NCI-H1417 (cell line): ENCODE measurements around the gene TLR2.
"Not testable (repeated sequence)": the region's sequence is repeated elsewhere in the genome, so short reads cannot be mapped to it uniquely, and the experiment has no call there.

Source experiments
- DNase-seq, 3 experiments: peaks; one replicate each; lab custom pipeline; 2025; lab: John Stamatoyannopoulos, UW

Gene TLR2

DNA sequence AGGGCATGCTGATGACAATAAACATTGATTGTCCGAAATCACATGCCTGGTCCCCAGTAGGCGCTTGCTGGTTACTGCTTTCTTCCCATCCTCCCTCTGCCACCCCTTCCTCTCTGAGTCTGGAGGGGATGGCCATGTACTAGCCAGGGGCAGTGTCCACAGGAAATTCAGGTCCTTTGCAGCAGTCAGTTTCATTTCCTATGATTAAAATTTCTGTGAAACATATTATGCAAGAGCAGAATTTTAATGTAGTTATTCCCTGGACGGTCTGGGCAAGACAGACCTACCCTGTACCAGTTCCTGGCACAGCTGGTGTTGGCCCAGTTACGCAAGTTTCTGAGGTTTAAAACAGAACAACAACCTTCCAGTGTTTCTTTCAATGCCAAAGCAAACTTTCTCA lies 28.2 kb upstream of the TLR2 start:
- no peak for DNase-seq

DNA sequence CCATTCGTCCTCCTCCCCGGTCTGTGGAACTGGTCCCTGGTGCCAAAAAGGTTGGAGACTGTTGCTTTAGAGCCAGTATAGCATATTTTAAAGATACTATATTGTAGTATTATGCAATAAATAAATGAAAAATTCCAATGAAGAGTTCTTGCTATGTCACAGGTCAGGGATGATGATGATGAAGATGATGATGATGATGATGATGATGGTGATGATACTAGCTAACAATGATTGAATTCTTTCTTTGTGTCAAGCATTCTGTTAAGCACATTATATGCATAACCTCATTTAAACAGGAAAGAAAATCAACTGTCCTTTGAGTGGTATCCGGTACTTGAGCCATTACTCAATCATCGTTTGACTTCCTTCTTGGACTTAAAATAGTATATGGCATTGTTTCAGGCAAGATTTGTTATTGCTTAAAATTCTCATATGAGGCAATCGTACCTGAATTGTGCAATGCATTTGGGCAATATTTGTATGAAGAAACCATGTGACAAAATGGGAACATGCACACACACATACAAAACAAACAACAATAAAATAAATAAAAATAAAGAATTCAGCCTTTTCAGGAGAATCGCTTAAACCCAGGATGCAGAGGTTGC lies 22.8 kb upstream of the TLR2 start:
- no peak for DNase-seq

- DNase-seq: no peak
Observed at GRCh38 chr4:153661908-153662307, 22.2 kb upstream of the TLR2 start.

DNA sequence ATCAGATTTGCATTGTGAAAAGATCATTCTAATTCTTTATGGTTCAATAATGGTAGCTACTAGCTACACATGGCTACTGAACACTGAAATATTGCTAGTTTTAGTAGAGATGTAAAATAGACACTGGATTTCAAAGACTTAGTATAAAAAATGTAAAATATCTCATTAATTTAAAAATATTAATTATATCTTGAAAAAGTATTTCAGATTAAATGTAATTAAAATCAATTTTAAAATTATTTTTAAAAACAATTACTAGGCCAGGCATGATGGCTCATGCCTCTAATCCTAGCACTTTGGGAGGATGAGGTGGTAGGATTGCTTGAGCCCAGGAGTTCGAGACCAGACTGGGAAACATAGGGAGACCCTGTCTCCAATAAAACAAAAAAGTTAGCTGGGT lies 20.4 kb upstream of the TLR2 start:
- DNase-seq: no peak

GRCh38 chr4:153666505-153666904 lies 17.6 kb upstream of the TLR2 start:
- DNase-seq: not testable (repeated sequence)

DNA sequence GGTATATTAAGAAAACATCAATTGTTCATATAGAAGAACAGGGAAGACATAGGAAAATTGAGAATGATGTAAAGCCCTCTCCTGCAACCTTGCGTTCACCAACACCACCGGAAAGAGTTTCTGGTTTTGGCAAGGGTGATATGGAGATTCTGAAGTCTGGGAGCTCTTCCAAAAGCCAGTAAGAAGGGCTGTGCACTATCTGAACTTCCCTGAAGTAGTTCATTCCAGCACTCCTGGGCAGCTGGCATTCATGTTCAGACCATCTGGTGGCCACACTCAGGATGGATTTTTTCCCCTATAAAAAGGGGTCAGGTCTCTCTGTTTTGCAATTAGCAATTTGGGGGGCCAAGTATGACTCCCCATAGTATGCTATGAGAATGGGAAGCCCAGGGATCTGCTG lies 15.4 kb upstream of the TLR2 start:
- no peak for DNase-seq

GRCh38 chr4:153669838-153670237 lies 14.2 kb upstream of the TLR2 start:
- no peak for DNase-seq

DNA sequence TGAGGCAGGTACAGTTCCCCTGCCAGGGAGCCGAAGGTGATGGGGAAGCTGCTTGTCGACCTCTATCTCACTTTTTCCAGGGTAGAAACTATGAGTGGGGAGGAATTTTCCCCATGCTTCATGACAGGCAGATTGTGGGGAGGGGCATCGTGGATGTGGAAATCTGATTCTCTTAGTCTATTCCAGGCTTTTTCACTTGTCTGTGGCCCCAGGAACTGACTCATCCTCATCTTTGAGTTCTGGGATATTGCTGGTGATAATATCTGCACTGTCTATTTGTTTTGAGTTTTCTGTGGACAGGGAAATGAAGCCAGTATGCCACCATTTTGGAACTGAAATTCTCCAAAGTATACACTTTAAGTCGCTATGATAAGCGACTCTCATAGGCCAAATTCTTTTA lies 7.6 kb upstream of the TLR2 start:
- DNase-seq: no peak

DNA sequence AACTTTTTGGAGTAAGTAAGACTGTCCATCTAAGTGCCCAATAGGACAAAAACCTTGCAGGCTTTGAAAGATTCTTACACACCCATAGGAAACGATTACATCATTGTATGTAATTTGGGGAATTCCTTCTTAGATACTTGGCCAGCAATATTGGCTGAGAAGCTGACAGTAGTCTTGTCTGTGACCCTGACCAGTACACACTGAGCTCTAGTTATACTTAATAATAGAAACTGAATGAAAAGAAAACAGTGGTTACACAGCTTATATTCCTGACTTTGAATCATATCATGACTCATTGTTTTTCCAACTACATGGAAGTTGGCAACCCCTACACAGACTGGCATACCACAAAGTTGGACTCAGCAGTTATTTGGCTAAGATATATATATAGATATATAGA lies 7.1 kb upstream of the TLR2 start:
- DNase-seq: no peak

DNA sequence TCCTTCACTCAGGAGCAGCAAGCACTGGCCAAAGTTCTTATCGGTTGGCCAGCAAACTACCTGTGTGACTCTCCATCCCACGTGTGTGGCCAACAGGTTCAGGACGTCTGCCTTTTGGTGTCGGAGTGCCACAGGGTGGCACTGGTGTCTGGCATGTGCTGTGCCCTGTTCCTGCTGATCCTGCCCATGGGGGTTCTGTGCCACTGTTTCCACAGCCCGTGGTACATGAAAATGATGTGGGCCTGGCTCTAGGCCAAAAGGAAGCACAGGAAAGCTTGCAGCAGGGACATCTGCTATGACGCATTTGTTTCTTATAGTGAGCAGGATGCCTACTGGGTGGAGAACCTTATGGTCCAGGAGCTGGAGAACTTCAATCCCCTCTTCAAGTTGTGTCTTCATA lies 4.6 kb upstream of the TLR2 start:
- DNase-seq: no peak

DNA sequence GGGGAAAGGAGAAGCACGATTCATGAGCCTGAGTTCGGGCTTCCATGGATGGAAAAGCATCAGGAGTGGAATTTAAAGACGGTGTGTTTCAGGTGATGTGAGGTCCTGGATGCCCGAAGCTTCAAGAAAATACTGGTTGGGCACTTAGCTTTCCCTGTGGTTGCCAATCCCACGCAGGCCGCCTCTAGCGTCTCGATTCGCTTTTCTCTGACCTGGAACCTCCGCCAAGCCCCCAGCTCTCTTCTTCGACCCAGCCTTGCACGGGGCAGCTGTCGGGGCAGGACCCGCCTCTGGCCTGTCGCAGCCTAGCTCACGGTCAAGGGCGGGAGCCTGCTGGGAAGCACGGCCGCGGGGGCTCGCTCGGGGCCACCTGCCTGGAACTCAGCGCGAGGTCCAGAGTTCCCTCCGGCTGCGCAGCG lies 308 bp upstream of the TLR2 start:
- no peak for DNase-seq

- DNase-seq: no peak
Observed at GRCh38 chr4:153684971-153685371, 891 bp downstream of the TLR2 start.

- DNase-seq: no peak
Observed at GRCh38 chr4:153704522-153704921, 20.4 kb downstream of the TLR2 start.

DNA sequence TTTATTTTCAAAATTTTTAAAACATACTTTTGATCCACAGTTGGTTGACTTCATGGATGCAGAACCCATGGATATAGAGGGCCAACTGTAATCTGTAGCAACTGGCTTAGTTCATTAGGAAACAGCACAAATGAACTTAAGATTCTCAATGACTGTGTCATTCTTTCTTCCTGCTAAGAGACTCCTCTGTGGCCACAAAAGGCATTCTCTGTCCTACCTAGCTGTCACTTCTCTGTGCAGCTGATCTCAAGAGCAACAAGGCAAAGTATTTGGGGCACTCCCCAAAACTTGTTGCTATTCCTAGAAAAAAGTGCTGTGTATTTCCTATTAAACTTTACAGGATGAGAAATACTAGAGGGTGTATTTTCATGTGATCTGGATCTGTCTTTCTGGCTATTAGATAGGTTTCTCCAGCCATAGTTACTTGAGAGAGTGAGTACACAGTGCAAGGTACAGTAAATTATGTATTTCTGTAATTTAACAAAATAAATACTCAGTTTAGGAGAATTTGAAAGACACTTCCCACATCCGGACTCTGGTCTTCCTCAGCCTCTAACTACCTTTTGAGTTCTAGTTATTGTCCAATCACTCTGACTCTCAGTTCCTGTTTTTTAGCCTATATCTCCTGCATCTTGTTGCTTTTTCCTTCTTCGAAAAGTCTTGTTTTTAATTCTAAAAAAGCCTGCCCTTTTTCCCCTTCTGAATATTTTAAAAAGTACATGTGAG lies 21.8 kb downstream of the TLR2 start:
- no peak for DNase-seq

- DNase-seq: no peak
Observed at GRCh38 chr4:153706519-153706918, 22.4 kb downstream of the TLR2 start.

GRCh38 chr4:153710681-153711080 lies 26.6 kb downstream of the TLR2 start:
- no peak for DNase-seq

- no peak for DNase-seq
Observed at GRCh38 chr4:153713866-153714646, 30.0 kb downstream of the TLR2 start.

- no peak for DNase-seq
Observed at GRCh38 chr4:153722036-153722435, 38.0 kb downstream of the TLR2 start.

DNA sequence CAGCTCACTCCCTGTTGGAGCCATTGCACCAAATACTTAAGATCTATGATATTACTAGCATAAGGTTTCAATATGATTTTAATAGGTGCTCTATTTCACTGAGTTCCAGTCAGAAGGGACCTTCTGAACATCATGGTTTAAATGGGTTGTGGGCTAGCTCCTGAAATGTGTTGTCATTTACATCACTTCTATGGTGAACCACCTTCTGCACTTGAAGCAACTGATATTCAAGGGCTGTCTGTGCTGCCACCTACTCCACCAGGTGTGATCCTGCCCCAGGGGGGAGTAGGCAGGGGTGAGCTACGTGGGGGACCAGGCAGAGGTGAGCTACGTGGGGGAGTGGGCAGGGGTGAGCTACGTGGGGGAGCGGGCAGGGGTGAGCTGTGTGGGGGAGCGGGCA lies 40.5 kb downstream of the TLR2 start:
- no peak for DNase-seq

- DNase-seq: no peak
Observed at GRCh38 chr4:153725136-153725830, 41.2 kb downstream of the TLR2 start.

DNA sequence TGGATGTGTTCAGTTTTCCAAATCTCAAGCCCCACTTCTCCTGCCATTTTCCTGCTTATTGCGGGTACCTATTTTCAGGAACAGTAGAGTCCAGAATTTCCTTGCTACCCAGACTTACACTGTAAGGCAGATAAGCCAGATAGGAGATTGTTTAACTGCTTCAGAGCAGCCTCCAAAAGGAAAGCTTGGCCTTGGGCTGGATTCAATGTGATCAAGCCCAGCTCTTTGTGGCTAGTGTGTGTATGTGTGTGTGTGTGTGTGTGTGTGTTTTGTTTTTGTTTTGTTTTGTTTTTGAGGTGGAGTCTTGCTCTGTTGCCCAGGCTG lies 41.7 kb downstream of the TLR2 start:
- DNase-seq: no peak

- DNase-seq: no peak
Observed at GRCh38 chr4:153728151-153728550, 44.1 kb downstream of the TLR2 start.

GRCh38 chr4:153728660-153729059 lies 44.6 kb downstream of the TLR2 start:
- DNase-seq: no peak
